ENCODE results near the gene OIP5.

- TF ChIP-seq BCLAF1 (IDR thresholded peaks at IDR 0.05; ENCODE audit: borderline replicate concordance in 1 of 2, control insufficient read depth in 1 of 2, low read depth in 2 of 2, low read length in 1 of 2) (no peak), SMC3 (conservative IDR thresholded peaks at IDR 0.05; ENCODE audit: insufficient read depth, low read depth, low read length) (no peak), SIN3A (IDR thresholded peaks at IDR 0.05; ENCODE audit: borderline replicate concordance in 2 of 2, control insufficient read depth in 1 of 2, low read depth in 2 of 2, low read length in 2 of 2) (peak; percentile 52 to 88; a peak in 3 of 4 replicates), USF1 (CRISPR knock-in tag; IDR thresholded peaks at IDR 0.05) (no peak), ZNF212 (CRISPR knock-in tag; IDR thresholded peaks at IDR 0.05) (no peak), SREBF2 (CRISPR knock-in tag; IDR thresholded peaks at IDR 0.05) (no peak)
Measured at GRCh38 chr15:41332194-41333025, at the start of gene OIP5, which contains the start of gene NUSAP1.

Data from K562 (cell line).